CD14-positive monocyte (primary cell): ENCODE results near the gene NANP. TPM values are rescaled to one million over a fixed set of nuclear protein-coding genes. Genes with fewer than 3 reads are reported as not detected.

Source experiments
- DNase-seq, 3 donors: peaks; one replicate each; pipeline ENCODE4 v3.0.0-alpha.2; 2011 to 2022
- H2AFZ ChIP-seq: 2 replicates; pipeline ENCODE4 v1.6.0; 2012; ENCODE audit warnings: mild to moderate bottlenecking, low read depth, low read length, inconsistent platforms; ENCODE audit not compliant: insufficient read depth, poor library complexity, severe bottlenecking
- H3K27ac ChIP-seq, 2 donors: 1 replicate in 1 of 2; 2 replicates in 1 of 2; pipeline ENCODE4 v1.5.1; 2012 to 2013; ENCODE audit warnings: low read length in 2 of 2, control low read depth in 1 of 2, inconsistent platforms in 1 of 2, low read depth in 1 of 2, mild to moderate bottlenecking in 1 of 2
- H3K27me3 ChIP-seq, 2 donors: one replicate each; pipeline versions ENCODE4 v1.6.0 to v1.6.1; 2011 to 2013; ENCODE audit warnings: low read length in 2 of 2; ENCODE audit not compliant: control insufficient read depth in 2 of 2, insufficient read depth in 2 of 2
- H3K36me3 ChIP-seq, 2 donors: replicated peaks in 1 of 2; 1 replicate in 1 of 2; 2 replicates in 1 of 2; pipeline versions ENCODE4 v1.5.1 to v1.6.1; 2012 to 2013; ENCODE audit warnings: low read length in 2 of 2, control low read depth in 1 of 2, inconsistent platforms in 1 of 2, mild to moderate bottlenecking in 1 of 2; ENCODE audit not compliant: insufficient read depth in 2 of 2, control insufficient read depth in 1 of 2
- H3K4me1 ChIP-seq, 2 donors: 1 replicate in 1 of 2; 2 replicates in 1 of 2; pipeline versions ENCODE4 v1.5.1 to v1.6.1; 2012 to 2013; ENCODE audit warnings: low read length in 2 of 2, control low read depth in 1 of 2, inconsistent platforms in 1 of 2, mild to moderate bottlenecking in 1 of 2, moderate library complexity in 1 of 2; ENCODE audit not compliant: insufficient read depth in 2 of 2, control insufficient read depth in 1 of 2
- H3K4me2 ChIP-seq: replicated peaks from 2 replicates; pipeline ENCODE3; 2012; ENCODE audit warnings: low read length, moderate library complexity, mild to moderate bottlenecking; ENCODE audit not compliant: poor library complexity, severe bottlenecking; ENCODE audit errors: extremely low read depth
- H3K4me3 ChIP-seq, 3 experiments: fragments of 200-600 bp in 1 of 3; sonication (generic) in 1 of 3; replicated peaks in 1 of 3; 1 replicate in 2 of 3; 2 replicates in 1 of 3; pipeline ENCODE4 v1.5.1; 2011 to 2013; ENCODE audit warnings: low read length in 3 of 3, mild to moderate bottlenecking in 3 of 3, control low read depth in 2 of 3, low read depth in 2 of 3, inconsistent platforms in 1 of 3, moderate library complexity in 1 of 3
- H3K79me2 ChIP-seq: 2 replicates; pipeline ENCODE4 v1.6.0; 2012; ENCODE audit warnings: mild to moderate bottlenecking, control low read depth, inconsistent platforms, low read length, moderate library complexity; ENCODE audit not compliant: insufficient read depth
- H3K9ac ChIP-seq: 2 replicates; pipeline ENCODE4 v1.6.0; 2017; ENCODE audit warnings: low read length, mild to moderate bottlenecking; ENCODE audit not compliant: insufficient read depth, poor library complexity, severe bottlenecking
- H3K9me3 ChIP-seq, 2 donors: replicated peaks in 1 of 2; 1 replicate in 1 of 2; 2 replicates in 1 of 2; pipeline versions ENCODE4 v1.5.1 to v1.6.1; 2012 to 2013; ENCODE audit warnings: low read length in 2 of 2, control low read depth in 1 of 2; ENCODE audit not compliant: control insufficient read depth in 1 of 2, insufficient read depth in 1 of 2
- H4K20me1 ChIP-seq: 2 replicates; pipeline ENCODE4 v1.6.0; 2012; ENCODE audit warnings: mild to moderate bottlenecking, low read length, control low read depth, moderate library complexity; ENCODE audit not compliant: insufficient read depth
- H3K27ac Mint-ChIP-seq, 7 donors: one replicate each; pipeline ENCODE4 v1.8.0; 2020; ENCODE audit warnings: mild to moderate bottlenecking in 7 of 7, mixed read lengths in 7 of 7, moderate library complexity in 6 of 7, inconsistent platforms in 2 of 7
- H3K27me3 Mint-ChIP-seq, 3 donors: one replicate each; pipeline ENCODE4 v1.8.0; 2021 to 2022; ENCODE audit warnings: low read depth in 3 of 3, mild to moderate bottlenecking in 3 of 3, mixed read lengths in 3 of 3, moderate library complexity in 3 of 3, inconsistent platforms in 1 of 3
- H3K36me3 Mint-ChIP-seq, 2 donors: one replicate each; pipeline ENCODE4 v1.8.0; 2020; ENCODE audit warnings: mixed read lengths in 2 of 2, inconsistent platforms in 1 of 2, mild to moderate bottlenecking in 1 of 2
- H3K4me1 Mint-ChIP-seq: one replicate; pipeline ENCODE4 v1.8.0; 2020; ENCODE audit warnings: mild to moderate bottlenecking, mixed read lengths
- H3K4me3 Mint-ChIP-seq, 2 donors: one replicate each; pipeline ENCODE4 v1.8.0; 2020; ENCODE audit warnings: mild to moderate bottlenecking in 2 of 2, mixed read lengths in 2 of 2, moderate library complexity in 1 of 2
- H3K9me3 Mint-ChIP-seq, 7 donors: one replicate each; pipeline ENCODE4 v1.8.0; 2020 to 2022; ENCODE audit warnings: mixed read lengths in 7 of 7, mild to moderate bottlenecking in 6 of 7, moderate library complexity in 6 of 7, inconsistent platforms in 2 of 7
- WGBS: methylation state at CpG from one replicate; pipeline ENCODE4 v1.1.5; 2013; ENCODE audit warnings: missing lambda C conversion rate; ENCODE audit not compliant: insufficient coverage; 5-methylcytosine and 5-hydroxymethylcytosine counted together
- intact Hi-C, 2 donors: fragments of 100-400 bp; cut with micrococcal nuclease; formaldehyde crosslinking; loops; one replicate each; pipeline versions ENCODE4 v1.15.0 to v1.15.1; 2023
- polyA plus RNA-seq, 3 donors: library from polyadenylated mRNA; depleted of rRNA in 1 of 3; unstranded in 2 of 3; stranded (reverse) in 1 of 3; fragments of 300-500 nt in 2 of 3; fragments of >200 nt in 1 of 3; fragmentation: Illumina TruSeq in 2 of 3; gene quantifications; 1 replicate in 2 of 3; 2 replicates in 1 of 3; pipeline ENCODE4 v1.2.3, GENCODE V29; 2012 to 2021
- TF ChIP-seq, protein P1 (sequence below): fragments of 200-600 bp; IDR thresholded peaks from one replicate; pipeline ENCODE4 v1.8.0; 2022; ENCODE audit warnings: antibody characterized with exemption, mild to moderate bottlenecking

NANP gene
- polyA plus RNA-seq, 3 donors, result 1.7 to 2.6 (median 2.2) TPM

DNA sequence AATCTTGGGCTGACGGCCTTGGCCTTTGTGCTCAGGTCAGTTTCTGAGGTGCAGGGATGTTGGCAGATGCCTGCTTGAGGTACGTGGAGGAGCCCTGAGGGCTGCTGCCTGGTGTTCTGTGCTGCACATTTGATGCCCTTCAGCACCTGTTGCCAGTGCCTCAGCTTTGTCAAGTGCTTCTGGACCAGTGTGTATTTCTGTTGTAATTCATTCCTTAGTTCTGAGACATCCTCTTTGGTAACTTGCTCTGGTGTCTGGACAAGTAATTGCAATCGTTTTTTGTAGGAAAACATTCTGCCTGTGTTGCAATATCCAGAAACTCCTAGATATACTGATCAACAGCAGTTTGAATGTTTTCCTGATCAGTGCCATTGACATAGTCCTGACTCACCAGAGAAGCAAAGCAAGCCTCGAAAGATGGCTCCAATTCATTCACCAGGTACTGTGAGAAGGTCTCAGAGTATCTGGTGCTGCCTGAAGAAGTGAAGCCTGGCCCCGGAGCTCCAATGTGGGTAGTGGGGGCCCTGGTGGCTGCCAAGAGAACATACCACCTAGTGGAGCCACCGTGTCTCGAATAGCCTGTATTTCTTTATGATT lies 46.1 kb upstream of the NANP start:
- H3K27me3 ChIP-seq, result no peaks in the 10 kb centered on the region
- H3K9me3 ChIP-seq, result no peaks in the 10 kb centered on the region
- peaks cover 0 to 2% (median 0%) of the 10 kb centered on the region in 7 donors for H3K9me3 Mint-ChIP-seq
- no peak overlapping the region for H3K27ac ChIP-seq
- no peak for DNase-seq
- H3K4me3 ChIP-seq, result no peak overlapping the region
- H3K4me1 Mint-ChIP-seq, result peaks cover 9% of the 10 kb centered on the region
- no peak overlapping the region for H3K4me2 ChIP-seq
- 100% methylated on average over 2 of the region's 7 CpGs for WGBS
- peaks cover 1 to 19% of the 10 kb centered on the region in 2 donors for H3K36me3 ChIP-seq
- no peaks in the 10 kb centered on the region for H4K20me1 ChIP-seq
- H3K27me3 Mint-ChIP-seq, result peaks cover 0 to 2% (median 0%) of the 10 kb centered on the region in 3 donors
- TF ChIP-seq, protein P1, sequence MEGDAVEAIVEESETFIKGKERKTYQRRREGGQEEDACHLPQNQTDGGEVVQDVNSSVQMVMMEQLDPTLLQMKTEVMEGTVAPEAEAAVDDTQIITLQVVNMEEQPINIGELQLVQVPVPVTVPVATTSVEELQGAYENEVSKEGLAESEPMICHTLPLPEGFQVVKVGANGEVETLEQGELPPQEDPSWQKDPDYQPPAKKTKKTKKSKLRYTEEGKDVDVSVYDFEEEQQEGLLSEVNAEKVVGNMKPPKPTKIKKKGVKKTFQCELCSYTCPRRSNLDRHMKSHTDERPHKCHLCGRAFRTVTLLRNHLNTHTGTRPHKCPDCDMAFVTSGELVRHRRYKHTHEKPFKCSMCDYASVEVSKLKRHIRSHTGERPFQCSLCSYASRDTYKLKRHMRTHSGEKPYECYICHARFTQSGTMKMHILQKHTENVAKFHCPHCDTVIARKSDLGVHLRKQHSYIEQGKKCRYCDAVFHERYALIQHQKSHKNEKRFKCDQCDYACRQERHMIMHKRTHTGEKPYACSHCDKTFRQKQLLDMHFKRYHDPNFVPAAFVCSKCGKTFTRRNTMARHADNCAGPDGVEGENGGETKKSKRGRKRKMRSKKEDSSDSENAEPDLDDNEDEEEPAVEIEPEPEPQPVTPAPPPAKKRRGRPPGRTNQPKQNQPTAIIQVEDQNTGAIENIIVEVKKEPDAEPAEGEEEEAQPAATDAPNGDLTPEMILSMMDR, result no peak
- peaks cover 0 to 7% of the 10 kb centered on the region in 2 donors for H3K4me1 ChIP-seq
- H3K27ac Mint-ChIP-seq, result no peak overlapping the region
- intact Hi-C loops, result no loop called here
- no peaks in the 10 kb centered on the region for H3K79me2 ChIP-seq
- no peak overlapping the region for H3K9ac ChIP-seq
- H2AFZ ChIP-seq, result no peak overlapping the region
- no peak overlapping the region for H3K4me3 Mint-ChIP-seq
- H3K36me3 Mint-ChIP-seq, result peaks cover 13% of the 10 kb centered on the region in 2 donors

DNA sequence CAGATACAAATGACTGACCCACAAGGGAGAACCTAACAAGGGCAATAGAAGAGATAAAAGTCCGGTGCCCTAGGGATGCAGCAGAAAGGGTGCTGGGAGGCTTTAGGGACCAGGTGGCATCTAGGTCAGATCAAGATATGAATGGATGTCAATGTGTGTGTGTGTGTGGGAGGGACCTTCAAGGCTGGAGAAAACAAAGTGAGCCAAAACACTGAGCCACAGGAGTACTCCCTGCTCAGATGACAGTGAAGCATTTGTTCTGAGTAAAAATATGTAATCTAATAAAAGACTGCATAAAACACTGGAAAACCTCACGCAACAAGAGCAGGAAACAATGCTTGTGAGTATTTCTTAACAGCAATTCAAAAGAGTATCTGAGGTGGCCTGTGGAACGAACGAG lies 44.6 kb upstream of the NANP start:
- Histone ChIP-seq H3K4me3 (no peak overlapping the region), H4K20me1 (no peaks in the 10 kb centered on the region), H3K27ac (no peak overlapping the region), H3K27me3 (no peaks in the 10 kb centered on the region), H3K4me2 (no peak overlapping the region), H3K4me1 (peaks cover 0 to 7% of the 10 kb centered on the region in 2 donors), H3K36me3 (peaks cover 0 to 4% of the 10 kb centered on the region in 2 donors), H3K9ac (no peak overlapping the region), H3K9me3 (no peaks in the 10 kb centered on the region), H2AFZ (no peak overlapping the region), H3K79me2 (no peaks in the 10 kb centered on the region)
- Mint-ChIP-seq H3K27me3 (peaks cover 0 to 2% (median 0%) of the 10 kb centered on the region in 3 donors), H3K4me3 (no peak overlapping the region), H3K27ac (no peak overlapping the region), H3K9me3 (peaks cover 0 to 4% (median 0%) of the 10 kb centered on the region in 7 donors), H3K36me3 (peaks cover 0 to 2% of the 10 kb centered on the region in 2 donors), H3K4me1 (peaks cover 9% of the 10 kb centered on the region)
- WGBS, result 83% methylated on average over 2 of the region's 4 CpGs
- TF ChIP-seq, protein P1, result no peak
- no peak for DNase-seq
- intact Hi-C loops, result no loop called here
